Stimulated activated CD4-positive, alpha-beta T cell treated with anti-CD3 and anti-CD28 coated beads, TNF-alpha, amount 100 ng/mL, for 4 hours (primary cell): ENCODE measurements around the gene HK3.

Experiments
- DNase-seq, 3 experiments: peaks; one replicate each; pipeline ENCODE4 v3.0.0-alpha.2; 2020; ENCODE audit warnings: low read depth in 3 of 3

HK3 gene

GRCh38 chr5:176899296-176899891 is at the start of gene HK3:
HK3 (minus strand) TSS chr5:176899346; CDS start chr5:176896159, 3,187 bp downstream.
- DNase-seq = no peak

DNA sequence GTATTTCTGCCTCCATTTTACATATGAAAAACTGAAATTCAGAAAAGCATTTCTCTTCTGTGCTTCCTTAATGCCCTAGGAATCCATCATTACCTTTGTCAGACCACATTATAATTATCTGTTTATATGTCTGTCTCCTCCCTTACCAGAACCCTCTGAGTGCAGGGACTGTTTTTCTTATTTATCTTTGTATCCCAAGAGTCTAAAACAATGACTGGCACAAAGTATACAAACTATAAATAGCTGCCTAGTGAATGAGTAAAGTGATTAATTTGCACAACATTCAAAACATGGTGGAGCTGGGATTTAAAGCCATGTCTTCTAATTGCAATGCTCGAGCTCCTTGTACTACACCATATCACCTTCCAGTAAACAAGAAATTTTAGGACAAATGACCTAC is 49.3 kb upstream of the HK3 start:
- no peak for DNase-seq

GRCh38 chr5:176947847-176948246 is 48.7 kb upstream of the HK3 start:
- no peak for DNase-seq

GRCh38 chr5:176944268-176944667 is 45.1 kb upstream of the HK3 start:
- DNase-seq = no peak

DNA sequence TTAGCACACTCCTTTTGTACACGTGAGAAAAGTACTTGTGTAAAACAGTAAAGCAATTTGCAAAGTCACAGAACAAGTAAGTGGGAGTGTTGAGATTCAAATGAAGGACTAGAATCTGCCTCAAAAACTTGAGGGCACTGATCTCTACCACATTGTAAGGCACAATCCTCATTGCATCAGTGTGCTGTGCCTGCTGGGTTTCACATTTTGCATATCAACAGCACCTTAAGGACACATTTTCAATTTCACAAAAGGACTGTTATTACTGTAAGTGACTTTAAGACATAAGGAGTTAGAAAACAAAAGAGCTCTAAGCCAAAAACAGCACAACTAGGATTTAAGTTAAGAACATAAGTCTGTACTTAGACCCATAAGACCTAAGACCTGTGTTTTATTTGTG is 44.7 kb upstream of the HK3 start:
- no peak for DNase-seq

- DNase-seq = no peak
Measured at GRCh38 chr5:176941951-176942350, 42.8 kb upstream of the HK3 start.

- no peak for DNase-seq
Measured at GRCh38 chr5:176938472-176938871, 39.3 kb upstream of the HK3 start.

DNA sequence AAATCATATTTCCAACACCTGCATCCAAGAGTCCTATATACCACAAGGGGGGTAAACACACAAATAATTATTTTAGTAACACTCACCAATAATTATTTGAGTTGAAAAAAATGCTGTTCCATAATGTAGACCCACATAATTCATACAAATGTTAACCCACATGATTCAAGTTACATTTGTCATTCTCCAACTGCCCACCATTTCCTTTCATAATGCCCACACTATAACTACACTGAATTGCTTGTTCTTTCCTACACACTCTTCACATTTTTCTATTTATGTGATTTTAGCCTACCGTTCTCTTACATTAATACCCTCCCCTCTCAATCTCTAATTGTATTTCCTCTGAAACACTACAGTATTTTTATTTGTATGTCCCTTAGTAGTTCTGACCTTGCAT is 35.9 kb upstream of the HK3 start:
- DNase-seq = no peak

DNA sequence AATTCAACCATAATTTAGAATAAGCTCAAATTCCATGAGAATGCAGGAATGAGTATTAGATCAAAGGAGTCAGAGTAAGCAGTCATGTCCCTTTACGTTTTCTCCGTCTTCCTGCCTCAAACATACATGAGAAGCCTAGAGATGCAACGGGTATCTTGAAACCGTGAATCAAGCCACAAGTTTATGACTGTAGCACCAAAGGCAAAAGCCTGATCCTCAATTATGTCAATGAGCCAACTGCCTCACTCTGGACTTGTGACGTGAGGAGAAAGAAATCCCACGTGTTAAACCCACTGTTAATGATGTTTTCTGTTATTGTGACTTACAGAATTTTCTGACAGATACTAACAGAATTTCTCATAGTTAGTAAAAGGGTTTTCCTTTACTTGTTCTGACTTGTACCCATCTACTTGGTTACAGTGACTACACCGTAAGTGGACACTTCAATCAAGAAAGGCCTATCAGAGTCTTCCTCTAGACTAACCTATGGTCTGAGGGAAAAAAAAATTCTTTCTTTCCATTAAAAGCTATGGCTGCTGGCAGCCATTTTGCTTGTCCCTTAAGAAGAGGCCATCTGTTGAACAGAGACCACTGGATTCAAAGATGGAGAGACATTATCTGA is 35.3 kb upstream of the HK3 start:
- DNase-seq = no peak

- no peak for DNase-seq
Measured at GRCh38 chr5:176929654-176930053, 30.5 kb upstream of the HK3 start.

DNA sequence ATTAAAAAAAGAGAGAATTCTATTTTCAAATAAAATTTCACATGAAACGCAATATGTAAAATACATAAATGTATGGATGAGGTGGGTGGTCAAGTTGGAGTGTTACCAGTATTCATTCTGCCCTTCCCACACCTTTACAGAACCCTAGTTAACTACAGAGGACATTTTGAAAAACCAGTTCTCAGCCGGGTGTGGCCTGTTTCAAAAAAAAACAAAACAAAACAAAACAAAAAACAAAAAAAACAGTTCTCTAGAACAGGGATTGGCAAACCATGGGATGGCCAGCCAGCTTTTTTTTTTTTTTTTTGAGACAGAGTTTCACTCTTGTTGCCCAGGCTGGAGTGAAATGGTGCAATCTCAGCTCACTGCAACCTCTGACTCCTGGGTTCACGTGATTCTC is 28.4 kb upstream of the HK3 start:
- no peak for DNase-seq

GRCh38 chr5:176922817-176923216 is 23.7 kb upstream of the HK3 start:
- DNase-seq = no peak

DNA sequence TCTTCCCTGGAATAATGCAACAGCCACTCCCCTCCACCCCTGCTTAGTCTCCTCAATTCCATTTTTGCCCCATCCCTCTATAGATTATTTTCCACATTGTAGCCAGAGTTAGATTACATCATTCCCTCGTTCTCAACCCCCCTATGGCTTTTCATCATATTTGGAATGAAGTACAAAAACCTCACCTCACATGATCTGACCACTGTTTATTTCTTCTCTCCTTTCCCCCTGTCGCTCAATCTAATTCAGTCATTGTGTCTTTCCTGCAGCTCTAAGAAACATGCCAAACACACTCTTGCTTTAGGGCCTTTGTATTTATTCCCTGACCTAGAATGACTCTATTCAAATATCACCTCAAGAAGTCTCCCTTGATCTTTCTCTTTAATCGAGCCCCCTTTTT is 22.6 kb upstream of the HK3 start:
- DNase-seq = no peak

DNA sequence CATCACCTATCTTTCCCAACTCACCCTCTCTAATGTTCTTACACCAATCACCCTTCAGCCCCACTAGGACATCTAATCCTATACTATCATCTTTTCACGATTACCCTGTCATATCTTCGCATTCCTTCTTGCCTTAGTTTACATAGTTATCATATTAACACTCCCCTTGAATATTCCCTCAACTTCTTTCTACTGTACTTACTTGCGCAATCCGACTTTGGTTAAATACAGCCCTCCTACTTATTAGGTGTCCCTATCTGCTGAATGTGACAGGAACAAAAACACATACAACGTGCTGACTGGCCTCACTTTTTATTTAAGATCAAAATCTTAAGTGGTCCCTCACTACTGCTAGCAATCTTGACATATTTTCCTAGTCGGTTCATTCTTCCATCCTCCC is 19.5 kb upstream of the HK3 start:
- DNase-seq = no peak

DNA sequence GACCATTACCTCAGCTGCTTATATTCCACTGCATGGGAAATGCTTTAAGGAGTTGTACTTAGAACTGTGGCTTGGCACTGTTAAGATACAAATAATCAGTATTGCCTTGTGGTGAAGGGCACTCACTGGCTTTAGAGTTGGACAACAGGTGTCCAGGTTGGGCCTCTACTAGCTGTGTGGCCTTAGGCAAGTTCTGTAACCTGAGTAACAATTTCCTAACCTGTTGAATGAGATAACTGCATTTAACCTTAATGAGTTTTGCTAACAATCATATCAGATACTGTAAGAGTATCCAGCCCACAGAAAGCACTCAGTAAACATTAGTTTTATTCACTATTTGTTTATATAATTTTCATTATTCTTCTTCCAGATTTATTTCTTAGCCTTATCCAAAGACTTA is 17.2 kb upstream of the HK3 start:
- no peak for DNase-seq

DNA sequence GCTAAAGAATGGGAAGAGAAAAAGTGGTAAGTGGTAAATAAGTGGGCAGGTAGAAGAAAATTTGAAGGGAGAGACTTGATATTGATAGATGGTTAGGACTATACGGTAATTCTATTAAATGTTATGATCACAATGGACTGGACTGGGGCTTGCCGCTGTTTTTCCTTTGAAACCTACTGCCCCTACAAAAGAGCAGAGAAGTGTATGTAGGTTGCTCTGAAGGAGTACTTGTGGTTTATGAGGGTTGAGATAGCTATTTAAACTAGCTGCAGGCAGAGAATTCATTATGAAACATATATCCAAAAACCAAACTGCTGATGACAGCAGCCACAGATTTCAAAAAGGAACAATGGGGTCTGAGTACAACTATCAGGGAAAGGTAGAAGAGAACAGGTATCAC is 16.8 kb upstream of the HK3 start:
- no peak for DNase-seq

DNA sequence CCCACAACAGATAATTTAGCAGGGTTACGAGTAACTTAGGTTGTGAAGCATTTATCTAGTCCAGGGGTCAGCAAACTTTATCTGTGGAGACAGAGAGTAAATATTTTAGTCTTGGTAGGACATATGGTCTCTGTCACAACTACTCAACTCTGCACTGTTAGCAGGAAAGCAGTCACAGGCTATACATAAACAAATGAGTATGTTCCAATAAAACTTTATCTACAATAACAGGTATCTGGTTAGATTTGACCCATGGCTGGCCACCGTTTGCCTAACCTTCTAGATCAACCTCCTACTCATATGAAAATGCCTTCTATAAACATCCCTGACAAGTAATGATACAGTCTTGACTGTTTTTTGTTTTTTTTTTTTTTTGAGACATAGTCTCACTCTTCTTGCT is 13.0 kb upstream of the HK3 start:
- DNase-seq = no peak

GRCh38 chr5:176908675-176909368 is 9.7 kb upstream of the HK3 start:
- no peak for DNase-seq

GRCh38 chr5:176906796-176907195 is 7.7 kb upstream of the HK3 start:
- DNase-seq = no peak

GRCh38 chr5:176906126-176906525 is 7.0 kb upstream of the HK3 start:
- DNase-seq = no peak

DNA sequence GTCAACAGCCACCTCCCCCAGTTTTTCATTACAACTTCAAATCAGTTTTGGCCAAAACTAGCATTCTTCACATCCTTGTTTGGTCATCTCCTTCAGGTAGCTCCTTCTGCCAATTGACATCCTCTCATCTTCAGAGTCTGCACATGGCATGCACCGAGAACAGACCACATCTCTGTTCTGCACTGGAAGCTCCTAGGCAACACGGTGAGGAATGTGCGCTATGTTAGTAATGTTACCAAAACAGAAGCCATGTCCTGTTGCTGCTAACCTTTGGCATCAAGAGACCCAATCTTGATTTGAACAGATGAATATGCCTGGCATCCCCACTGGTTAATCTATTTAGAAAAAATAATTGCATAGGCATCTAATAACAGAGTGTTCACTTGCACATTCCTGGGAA is 5.1 kb upstream of the HK3 start:
- DNase-seq = no peak

- no peak for DNase-seq
Measured at GRCh38 chr5:176902911-176903664, 3.9 kb upstream of the HK3 start.
